Endothelial cell (in vitro differentiated cells): Measurements from ENCODE around the gene STK11. TPM values are rescaled to one million over a fixed set of nuclear protein-coding genes. Genes with fewer than 3 reads are reported as not detected.

ENCODE experiments used
- DNase-seq: peaks from one replicate; pipeline ENCODE4 v3.0.0; 2021; ENCODE audit warnings: low spot score
- H3K27ac Mint-ChIP-seq: one replicate; pipeline ENCODE4 v1.8.0; 2021; ENCODE audit warnings: mixed read lengths, inconsistent platforms; ENCODE audit not compliant: unreplicated experiment
- H3K27me3 Mint-ChIP-seq: one replicate; pipeline ENCODE4 v1.8.0; 2021; ENCODE audit warnings: mild to moderate bottlenecking, moderate library complexity, mixed read lengths, inconsistent platforms; ENCODE audit not compliant: unreplicated experiment
- H3K36me3 Mint-ChIP-seq: one replicate; pipeline ENCODE4 v1.8.0; 2021; ENCODE audit warnings: mild to moderate bottlenecking, low read depth, mixed read lengths, inconsistent platforms; ENCODE audit not compliant: unreplicated experiment
- H3K4me1 Mint-ChIP-seq: one replicate; pipeline ENCODE4 v1.8.0; 2021; ENCODE audit warnings: mild to moderate bottlenecking, mixed read lengths, inconsistent platforms; ENCODE audit not compliant: unreplicated experiment
- H3K4me3 Mint-ChIP-seq: one replicate; pipeline ENCODE4 v1.8.0; 2021; ENCODE audit warnings: mild to moderate bottlenecking, mixed read lengths, inconsistent platforms; ENCODE audit not compliant: unreplicated experiment
- H3K9me3 Mint-ChIP-seq: one replicate; pipeline ENCODE4 v1.8.0; 2021; ENCODE audit warnings: mixed read lengths, inconsistent platforms; ENCODE audit not compliant: unreplicated experiment
- total RNA-seq: library from RNA; stranded (reverse); fragmentation: NEBNext Ultra II Directional; extraction: Animal tissue kit (Norgen Biotek cat#: 25700); gene quantifications from one replicate; pipeline ENCODE4 v1.2.1, GENCODE V29; 2021; ENCODE audit not compliant: unreplicated experiment
- TF ChIP-seq, protein P1 (sequence below): fragments of 200-600 bp; sonication (generic); IDR thresholded peaks from one replicate; pipeline ENCODE4 v1.5.0; 2021; ENCODE audit warnings: antibody characterized with exemption; ENCODE audit not compliant: unreplicated experiment

STK11 gene
- total RNA-seq, 1 donor from 2014 or later: 63.9 TPM

DNA sequence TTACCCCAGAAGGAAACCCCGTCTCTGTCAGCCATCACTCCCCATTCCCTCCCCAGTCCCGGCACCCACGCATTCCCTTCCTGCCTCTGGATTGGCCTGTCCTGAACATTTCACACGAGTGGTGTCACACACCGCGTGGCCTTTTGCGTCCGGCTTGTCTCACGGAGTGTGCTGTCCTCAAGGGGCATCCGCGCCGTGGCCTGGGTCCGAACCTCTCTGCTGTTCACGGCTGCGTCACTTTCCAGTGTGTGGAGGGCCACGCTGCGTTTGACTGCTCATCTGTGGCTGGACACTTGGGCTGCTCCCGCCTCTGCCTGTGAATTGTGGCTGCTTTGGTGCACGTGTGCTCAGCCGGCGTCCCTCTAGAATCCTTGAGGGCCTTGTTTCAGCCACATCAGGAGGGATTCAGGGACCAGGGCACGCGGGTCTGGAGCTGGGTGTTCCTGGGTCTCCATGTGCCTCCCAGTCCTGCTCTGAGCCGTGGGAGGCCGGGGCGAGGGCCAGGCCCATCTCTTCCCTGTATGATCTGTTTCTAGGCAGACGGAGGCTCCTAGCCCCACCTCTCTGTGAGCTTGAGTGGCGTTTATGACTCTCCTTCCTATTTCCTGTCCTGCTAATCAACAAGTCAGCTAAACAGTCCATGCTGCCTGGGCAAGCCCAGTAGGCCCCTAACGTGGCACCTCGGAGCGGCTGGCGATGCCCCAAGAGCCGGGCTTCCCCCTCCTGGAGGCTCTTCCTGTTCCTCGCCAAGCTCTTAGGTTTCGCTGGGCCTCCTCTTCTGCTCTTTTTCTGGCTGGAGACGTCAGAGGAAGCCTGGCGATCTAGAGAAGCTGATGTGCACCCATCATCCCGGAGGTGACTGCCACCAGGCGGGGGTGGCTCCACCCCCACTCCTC lies 8.1 kb downstream of the STK11 start:
- H3K4me1 Mint-ChIP-seq: peaks cover 17% of the 10 kb centered on the region
- H3K36me3 Mint-ChIP-seq: peaks cover 8% of the 10 kb centered on the region
- H3K27ac Mint-ChIP-seq: peak overlapping the region; percentile 97
- no peaks in the 10 kb centered on the region for H3K9me3 Mint-ChIP-seq
- peak overlapping the region; percentile 42 for H3K4me3 Mint-ChIP-seq
- H3K27me3 Mint-ChIP-seq: peaks cover 7% of the 10 kb centered on the region
- DNase-seq: peak; percentile 33
- TF ChIP-seq, protein P1, sequence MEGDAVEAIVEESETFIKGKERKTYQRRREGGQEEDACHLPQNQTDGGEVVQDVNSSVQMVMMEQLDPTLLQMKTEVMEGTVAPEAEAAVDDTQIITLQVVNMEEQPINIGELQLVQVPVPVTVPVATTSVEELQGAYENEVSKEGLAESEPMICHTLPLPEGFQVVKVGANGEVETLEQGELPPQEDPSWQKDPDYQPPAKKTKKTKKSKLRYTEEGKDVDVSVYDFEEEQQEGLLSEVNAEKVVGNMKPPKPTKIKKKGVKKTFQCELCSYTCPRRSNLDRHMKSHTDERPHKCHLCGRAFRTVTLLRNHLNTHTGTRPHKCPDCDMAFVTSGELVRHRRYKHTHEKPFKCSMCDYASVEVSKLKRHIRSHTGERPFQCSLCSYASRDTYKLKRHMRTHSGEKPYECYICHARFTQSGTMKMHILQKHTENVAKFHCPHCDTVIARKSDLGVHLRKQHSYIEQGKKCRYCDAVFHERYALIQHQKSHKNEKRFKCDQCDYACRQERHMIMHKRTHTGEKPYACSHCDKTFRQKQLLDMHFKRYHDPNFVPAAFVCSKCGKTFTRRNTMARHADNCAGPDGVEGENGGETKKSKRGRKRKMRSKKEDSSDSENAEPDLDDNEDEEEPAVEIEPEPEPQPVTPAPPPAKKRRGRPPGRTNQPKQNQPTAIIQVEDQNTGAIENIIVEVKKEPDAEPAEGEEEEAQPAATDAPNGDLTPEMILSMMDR: no peak

DNA sequence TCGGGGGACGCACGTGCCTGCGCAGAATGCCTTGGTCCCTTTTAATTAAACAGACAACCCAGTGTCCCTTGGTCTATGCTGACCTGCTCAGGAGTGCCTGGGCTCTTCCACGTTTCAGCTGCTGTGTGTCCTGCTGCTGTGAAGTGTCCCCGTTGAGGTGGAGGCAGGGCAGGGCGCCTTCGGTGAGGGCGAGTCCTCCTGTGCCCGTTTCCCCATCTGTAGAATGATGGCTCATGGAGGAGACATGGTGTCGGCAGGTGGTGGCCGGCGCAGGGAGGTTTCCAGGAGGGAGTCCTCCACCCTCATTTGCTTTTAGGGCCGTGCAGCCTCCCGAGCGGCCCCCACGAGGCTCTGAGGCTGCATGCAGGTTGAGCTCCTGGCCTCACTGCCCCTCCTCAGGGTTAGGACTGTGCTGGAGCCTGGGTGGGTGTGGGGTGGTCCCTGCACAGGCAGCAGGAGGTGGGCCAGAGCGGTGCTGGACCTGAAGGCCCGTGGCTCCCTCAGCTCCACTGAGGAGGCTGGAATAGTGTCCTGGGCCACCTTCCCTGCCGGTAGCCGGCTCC lies 8.8 kb downstream of the STK11 start:
- no peaks in the 10 kb centered on the region for H3K9me3 Mint-ChIP-seq
- peak overlapping the region; percentile 37 for H3K4me3 Mint-ChIP-seq
- peaks cover 8% of the 10 kb centered on the region for H3K36me3 Mint-ChIP-seq
- TF ChIP-seq, protein P1: no peak
- no peak for DNase-seq
- peaks cover 17% of the 10 kb centered on the region for H3K4me1 Mint-ChIP-seq
- H3K27ac Mint-ChIP-seq: peak overlapping the region; percentile 97
- H3K27me3 Mint-ChIP-seq: peaks cover 7% of the 10 kb centered on the region

DNA sequence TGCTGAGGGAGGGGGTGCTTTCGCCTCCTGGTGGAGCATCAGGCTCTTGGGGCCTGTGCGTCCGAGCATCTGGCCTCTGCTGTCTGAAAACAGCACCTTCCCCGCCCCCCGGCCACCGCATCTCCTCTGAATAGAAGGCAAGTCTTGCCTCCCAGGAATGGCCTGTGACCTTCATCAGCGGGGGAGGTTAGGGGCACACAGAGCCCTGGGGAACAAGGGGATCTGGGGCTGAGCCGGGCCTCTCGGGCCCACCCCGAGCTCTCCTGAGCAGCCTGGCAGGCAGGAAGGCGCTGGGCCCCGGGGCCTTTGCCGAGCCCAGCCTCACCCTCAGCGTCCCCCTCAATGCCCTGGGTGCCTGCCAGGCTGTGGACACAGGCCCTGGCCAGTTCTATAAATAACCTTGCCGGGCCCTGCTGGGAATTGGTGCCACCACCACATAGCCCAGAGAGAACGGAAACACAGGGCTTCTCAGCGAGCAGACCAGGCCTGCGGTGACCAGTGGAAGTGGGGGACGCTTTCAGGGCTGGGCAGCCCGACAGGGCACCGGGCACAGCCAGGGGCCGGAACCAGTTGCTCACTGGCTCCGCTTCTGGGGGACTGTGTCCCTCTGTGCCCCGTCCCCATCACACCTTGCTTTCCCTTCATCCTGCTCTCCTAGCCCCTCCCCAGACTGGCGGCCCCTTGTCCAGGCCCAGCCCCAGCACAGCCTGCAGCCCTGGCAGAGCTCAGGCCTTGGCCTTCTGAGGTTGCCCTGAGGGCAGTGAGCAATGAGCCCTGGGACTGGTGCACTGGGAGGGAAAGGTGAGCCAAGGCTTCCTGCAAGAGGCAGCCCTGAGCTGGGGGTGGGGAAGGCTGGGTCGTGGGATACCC lies 9.5 kb downstream of the STK11 start:
- TF ChIP-seq, protein P1: no peak
- no peak overlapping the region for H3K27ac Mint-ChIP-seq
- H3K36me3 Mint-ChIP-seq: peaks cover 8% of the 10 kb centered on the region
- no peak for DNase-seq
- H3K27me3 Mint-ChIP-seq: peaks cover 7% of the 10 kb centered on the region
- peaks cover 17% of the 10 kb centered on the region for H3K4me1 Mint-ChIP-seq
- H3K9me3 Mint-ChIP-seq: no peaks in the 10 kb centered on the region
- no peak overlapping the region for H3K4me3 Mint-ChIP-seq

DNA sequence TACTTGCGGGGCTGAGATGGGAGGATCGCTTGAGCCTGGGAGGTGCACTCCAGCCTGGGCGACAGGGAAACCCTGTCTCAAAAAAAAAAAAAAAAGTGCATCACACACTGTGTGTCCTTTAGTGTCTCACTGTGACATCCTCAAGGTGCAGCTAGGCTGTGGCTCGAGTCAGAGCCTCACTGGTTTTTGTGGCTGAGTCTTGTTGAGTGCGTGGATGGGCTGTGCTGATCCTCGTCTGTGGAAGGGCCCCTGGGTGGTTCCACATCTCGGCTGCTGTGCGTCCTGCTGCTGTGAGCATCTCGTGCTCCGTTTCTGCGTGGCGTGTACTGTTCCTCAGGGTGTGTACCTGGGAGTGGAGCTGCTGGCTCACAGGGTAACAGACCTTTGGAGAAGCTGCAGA lies 11.2 kb downstream of the STK11 start:
- H3K4me3 Mint-ChIP-seq: no peak overlapping the region
- peaks cover 17% of the 10 kb centered on the region for H3K4me1 Mint-ChIP-seq
- DNase-seq: no peak
- H3K36me3 Mint-ChIP-seq: peaks cover 8% of the 10 kb centered on the region
- no peaks in the 10 kb centered on the region for H3K9me3 Mint-ChIP-seq
- TF ChIP-seq, protein P1: no peak
- no peak overlapping the region for H3K27ac Mint-ChIP-seq
- H3K27me3 Mint-ChIP-seq: peaks cover 7% of the 10 kb centered on the region
